Stimulated activated CD8-positive, alpha-beta memory T cell treated with anti-CD3 and anti-CD28 coated beads, Interleukin-4, amount 100 ng/mL, for 48 hours (primary cell): ENCODE data around the gene RNU6-1.

Experiments
- DNase-seq: peaks from one replicate; pipeline ENCODE4 v3.0.0-alpha.2; 2020

RNU6-1 gene

GRCh38 chr15:67855842-67856241, 16.0 kb upstream of the RNU6-1 start:
- DNase-seq = no peak

- no peak for DNase-seq
Observed at GRCh38 chr15:67854358-67854757, 14.5 kb upstream of the RNU6-1 start.

GRCh38 chr15:67853454-67853853, 13.6 kb upstream of the RNU6-1 start:
- DNase-seq = no peak

GRCh38 chr15:67852418-67852817, 12.6 kb upstream of the RNU6-1 start:
- DNase-seq = no peak

- DNase-seq = no peak
Observed at GRCh38 chr15:67850994-67851571, 11.2 kb upstream of the RNU6-1 start.

- no peak for DNase-seq
Observed at GRCh38 chr15:67850336-67850735, 10.5 kb upstream of the RNU6-1 start.

GRCh38 chr15:67849538-67849937, 9.7 kb upstream of the RNU6-1 start:
- DNase-seq = no peak

GRCh38 chr15:67845974-67846373, 6.1 kb upstream of the RNU6-1 start:
- DNase-seq = no peak

- DNase-seq = no peak
Observed at GRCh38 chr15:67843571-67844387, 3.9 kb upstream of the RNU6-1 start.

GRCh38 chr15:67843092-67843501, 3.3 kb upstream of the RNU6-1 start:
- no peak for DNase-seq

- no peak for DNase-seq
Observed at GRCh38 chr15:67841513-67841762, 1.6 kb upstream of the RNU6-1 start.

GRCh38 chr15:67840749-67841512, 1.1 kb upstream of the RNU6-1 start:
- peak; percentile 45 for DNase-seq

GRCh38 chr15:67839499-67839928, 331 bp downstream of the RNU6-1 start:
- DNase-seq = peak; percentile 40

- DNase-seq = no peak
Observed at GRCh38 chr15:67838789-67839332, 984 bp downstream of the RNU6-1 start.

- no peak for DNase-seq
Observed at GRCh38 chr15:67836955-67837354, 2.9 kb downstream of the RNU6-1 start.

GRCh38 chr15:67836477-67836876, 3.4 kb downstream of the RNU6-1 start:
- peak; percentile 69 for DNase-seq

- DNase-seq = peak; percentile 34
Observed at GRCh38 chr15:67836134-67836455, 3.8 kb downstream of the RNU6-1 start.

GRCh38 chr15:67835297-67836133, 4.3 kb downstream of the RNU6-1 start:
- DNase-seq = peak; percentile 38

- DNase-seq = peak; percentile 30
Observed at GRCh38 chr15:67834581-67835296, 5.1 kb downstream of the RNU6-1 start.

GRCh38 chr15:67833710-67834511, 5.9 kb downstream of the RNU6-1 start:
- DNase-seq = peak; percentile 53
